ENCODE results near the gene LGALS3. TPM values are rescaled to one million over a fixed set of nuclear protein-coding genes. Genes with fewer than 3 reads are reported as not detected.

Gene LGALS3
- total and polyA plus RNA-seq, 2 donors from 2014 or later = 235 to 241 TPM

DNA sequence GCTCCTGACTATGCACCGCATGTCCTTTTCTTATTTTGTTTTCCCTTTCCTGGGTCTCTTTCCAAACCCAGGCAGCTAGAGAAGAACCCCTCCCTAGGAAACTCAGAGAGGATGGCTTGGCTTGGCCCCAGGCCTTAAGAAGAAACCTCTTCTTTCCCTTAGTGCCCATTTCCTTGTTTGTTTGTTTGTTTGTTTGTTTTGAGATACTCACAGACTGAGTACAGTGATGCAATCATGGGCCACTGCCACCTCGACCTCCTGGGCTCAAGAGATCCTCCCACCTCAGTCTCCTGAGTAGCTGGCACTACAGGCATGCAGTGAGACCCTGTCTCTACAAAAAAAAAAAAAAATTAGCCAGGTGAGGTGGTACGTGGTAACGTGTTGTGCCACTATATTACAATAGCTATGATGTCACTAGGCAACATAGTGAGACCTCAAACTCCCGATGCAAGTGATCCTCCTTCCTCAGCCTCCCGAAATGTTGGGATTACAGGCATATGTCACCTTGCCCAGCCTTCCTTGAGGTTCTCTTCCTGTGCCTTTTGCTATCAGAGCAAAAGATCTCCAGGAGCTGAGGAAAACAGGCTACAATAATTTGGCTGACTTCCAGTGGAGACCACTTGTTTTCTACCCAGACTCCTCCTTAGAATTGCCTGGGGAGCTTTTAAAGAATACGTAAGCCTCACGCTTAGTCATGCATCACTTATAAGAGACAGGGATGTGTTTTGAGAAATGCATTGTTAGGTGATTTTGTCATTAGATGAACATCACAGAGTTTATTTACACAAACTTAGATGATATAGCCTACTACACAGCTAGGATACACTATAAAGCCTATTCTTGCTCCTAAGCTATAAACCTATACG, 34.5 kb upstream of the LGALS3 start:
- H3K27me3 ChIP-seq (ENCODE audit: control insufficient read depth, insufficient read depth, low read length) = no peaks in the 10 kb centered on the region
- DNase-seq = no peak
- intact Hi-C loops (cut with DNase I) = no loop called here
- no peak overlapping the region for H3K4me3 ChIP-seq (ENCODE audit: low read length in 3 of 3)
- TF ChIP-seq, protein P1, sequence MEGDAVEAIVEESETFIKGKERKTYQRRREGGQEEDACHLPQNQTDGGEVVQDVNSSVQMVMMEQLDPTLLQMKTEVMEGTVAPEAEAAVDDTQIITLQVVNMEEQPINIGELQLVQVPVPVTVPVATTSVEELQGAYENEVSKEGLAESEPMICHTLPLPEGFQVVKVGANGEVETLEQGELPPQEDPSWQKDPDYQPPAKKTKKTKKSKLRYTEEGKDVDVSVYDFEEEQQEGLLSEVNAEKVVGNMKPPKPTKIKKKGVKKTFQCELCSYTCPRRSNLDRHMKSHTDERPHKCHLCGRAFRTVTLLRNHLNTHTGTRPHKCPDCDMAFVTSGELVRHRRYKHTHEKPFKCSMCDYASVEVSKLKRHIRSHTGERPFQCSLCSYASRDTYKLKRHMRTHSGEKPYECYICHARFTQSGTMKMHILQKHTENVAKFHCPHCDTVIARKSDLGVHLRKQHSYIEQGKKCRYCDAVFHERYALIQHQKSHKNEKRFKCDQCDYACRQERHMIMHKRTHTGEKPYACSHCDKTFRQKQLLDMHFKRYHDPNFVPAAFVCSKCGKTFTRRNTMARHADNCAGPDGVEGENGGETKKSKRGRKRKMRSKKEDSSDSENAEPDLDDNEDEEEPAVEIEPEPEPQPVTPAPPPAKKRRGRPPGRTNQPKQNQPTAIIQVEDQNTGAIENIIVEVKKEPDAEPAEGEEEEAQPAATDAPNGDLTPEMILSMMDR (IDR thresholded peaks at IDR 0.05; ENCODE audit: borderline replicate concordance, extremely low read depth, insufficient read depth) = no peak
- H3K4me1 ChIP-seq (ENCODE audit: control insufficient read depth in 2 of 3, insufficient read depth in 2 of 3, low read depth in 1 of 3, low read length in 3 of 3) = peaks cover 0 to 4% (median 0%) of the 10 kb centered on the region in 3 donors
- H3K27ac ChIP-seq (ENCODE audit: low read depth in 2 of 2, low read length in 2 of 2) = no peak overlapping the region
- no peaks in the 10 kb centered on the region for H3K9me3 ChIP-seq (ENCODE audit: control insufficient read depth in 2 of 3, insufficient read depth in 1 of 3, low read length in 3 of 3)
- H3K36me3 ChIP-seq (ENCODE audit: control insufficient read depth in 2 of 3, insufficient read depth in 3 of 3, low read length in 3 of 3) = no peaks in the 10 kb centered on the region
- FAIRE-seq = no peak
- no peak overlapping the region for H3K9ac ChIP-seq (ENCODE audit: low read length in 3 of 3)

DNA sequence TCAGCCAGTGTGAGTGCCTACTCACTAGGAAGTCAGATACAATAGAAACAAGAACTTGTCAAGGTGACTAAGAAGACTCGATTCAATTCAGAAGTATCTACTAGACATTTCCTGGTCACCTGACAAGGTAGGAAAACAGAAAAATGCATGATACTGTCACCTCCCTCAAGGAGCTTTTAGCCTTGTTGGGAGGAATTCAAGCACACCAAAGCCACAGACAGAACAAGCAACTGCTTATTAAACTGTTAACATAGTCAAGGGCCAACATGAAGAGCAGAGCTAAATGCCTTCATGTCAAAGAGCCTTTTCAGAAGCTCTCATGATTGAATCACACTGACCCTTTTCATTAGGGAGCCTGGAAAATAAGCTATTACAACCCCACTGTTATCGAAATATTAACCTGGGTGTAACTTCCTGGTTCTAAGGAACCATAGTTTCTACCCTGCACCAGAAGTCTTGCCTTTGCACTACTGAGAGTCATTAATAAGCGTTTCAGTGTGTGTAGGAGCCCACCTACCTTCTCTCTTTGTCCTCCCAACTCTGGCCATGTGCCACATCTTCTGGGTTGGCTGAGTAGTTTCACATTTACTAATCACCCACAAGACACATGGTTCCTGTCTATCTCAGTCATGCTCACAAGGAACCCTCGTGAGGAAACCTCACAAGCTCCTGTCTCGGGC, 31.0 kb upstream of the LGALS3 start:
- no peak for FAIRE-seq
- intact Hi-C loops (cut with DNase I) = no loop called here

DNA sequence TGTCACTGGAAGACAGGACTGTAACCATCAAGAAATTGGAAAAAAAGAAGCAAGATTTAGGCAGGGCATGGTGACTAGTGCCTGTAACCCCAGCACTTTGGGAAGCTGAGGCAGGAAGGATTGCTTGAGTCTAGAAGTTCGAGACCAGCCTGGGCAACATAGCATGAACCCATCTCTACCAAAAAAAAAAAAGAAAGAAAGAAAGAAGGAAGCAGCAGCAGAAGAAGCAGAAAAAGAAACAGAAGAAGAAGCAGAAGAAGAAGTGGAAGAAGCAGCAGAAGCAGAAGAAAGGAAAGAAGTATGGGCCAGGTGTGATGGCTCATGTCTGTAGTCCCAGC, 30.5 kb upstream of the LGALS3 start:
- Histone ChIP-seq H3K27me3 (ENCODE audit: control insufficient read depth, insufficient read depth, low read length) (no peaks in the 10 kb centered on the region), H3K9ac (ENCODE audit: low read length in 3 of 3) (no peak overlapping the region), H3K4me3 (ENCODE audit: low read length in 3 of 3) (no peak overlapping the region), H3K27ac (ENCODE audit: low read depth in 2 of 2, low read length in 2 of 2) (no peak overlapping the region), H3K4me1 (ENCODE audit: control insufficient read depth in 2 of 3, insufficient read depth in 2 of 3, low read depth in 1 of 3, low read length in 3 of 3) (peaks cover 7 to 19% (median 15%) of the 10 kb centered on the region in 3 donors), H3K9me3 (ENCODE audit: control insufficient read depth in 2 of 3, insufficient read depth in 1 of 3, low read length in 3 of 3) (no peaks in the 10 kb centered on the region), H3K36me3 (ENCODE audit: control insufficient read depth in 2 of 3, insufficient read depth in 3 of 3, low read length in 3 of 3) (no peaks in the 10 kb centered on the region)
- DNase-seq (no peak), FAIRE-seq (no peak)
- intact Hi-C loops (cut with DNase I) = no loop called here
- TF ChIP-seq, protein P1 (IDR thresholded peaks at IDR 0.05; ENCODE audit: borderline replicate concordance, extremely low read depth, insufficient read depth) = no peak

More for the DNA sequence above, 31.0 kb upstream of the LGALS3 start:
- TF ChIP-seq, protein P1 (IDR thresholded peaks at IDR 0.05; ENCODE audit: borderline replicate concordance, extremely low read depth, insufficient read depth) = no peak
- H3K9me3 ChIP-seq (ENCODE audit: control insufficient read depth in 2 of 3, insufficient read depth in 1 of 3, low read length in 3 of 3) = no peaks in the 10 kb centered on the region
- H3K4me3 ChIP-seq (ENCODE audit: low read length in 3 of 3) = no peak overlapping the region
- H3K27me3 ChIP-seq (ENCODE audit: control insufficient read depth, insufficient read depth, low read length) = no peaks in the 10 kb centered on the region
- DNase-seq = no peak
- peaks cover 4 to 14% (median 10%) of the 10 kb centered on the region in 3 donors for H3K4me1 ChIP-seq (ENCODE audit: control insufficient read depth in 2 of 3, insufficient read depth in 2 of 3, low read depth in 1 of 3, low read length in 3 of 3)
- peak overlapping the region in 1 of 2 donors; percentile 3 for H3K27ac ChIP-seq (ENCODE audit: low read depth in 2 of 2, low read length in 2 of 2)
- no peaks in the 10 kb centered on the region for H3K36me3 ChIP-seq (ENCODE audit: control insufficient read depth in 2 of 3, insufficient read depth in 3 of 3, low read length in 3 of 3)
- no peak overlapping the region for H3K9ac ChIP-seq (ENCODE audit: low read length in 3 of 3)
